ENCODE data around the gene ITPA.

The ITPA gene

DNA sequence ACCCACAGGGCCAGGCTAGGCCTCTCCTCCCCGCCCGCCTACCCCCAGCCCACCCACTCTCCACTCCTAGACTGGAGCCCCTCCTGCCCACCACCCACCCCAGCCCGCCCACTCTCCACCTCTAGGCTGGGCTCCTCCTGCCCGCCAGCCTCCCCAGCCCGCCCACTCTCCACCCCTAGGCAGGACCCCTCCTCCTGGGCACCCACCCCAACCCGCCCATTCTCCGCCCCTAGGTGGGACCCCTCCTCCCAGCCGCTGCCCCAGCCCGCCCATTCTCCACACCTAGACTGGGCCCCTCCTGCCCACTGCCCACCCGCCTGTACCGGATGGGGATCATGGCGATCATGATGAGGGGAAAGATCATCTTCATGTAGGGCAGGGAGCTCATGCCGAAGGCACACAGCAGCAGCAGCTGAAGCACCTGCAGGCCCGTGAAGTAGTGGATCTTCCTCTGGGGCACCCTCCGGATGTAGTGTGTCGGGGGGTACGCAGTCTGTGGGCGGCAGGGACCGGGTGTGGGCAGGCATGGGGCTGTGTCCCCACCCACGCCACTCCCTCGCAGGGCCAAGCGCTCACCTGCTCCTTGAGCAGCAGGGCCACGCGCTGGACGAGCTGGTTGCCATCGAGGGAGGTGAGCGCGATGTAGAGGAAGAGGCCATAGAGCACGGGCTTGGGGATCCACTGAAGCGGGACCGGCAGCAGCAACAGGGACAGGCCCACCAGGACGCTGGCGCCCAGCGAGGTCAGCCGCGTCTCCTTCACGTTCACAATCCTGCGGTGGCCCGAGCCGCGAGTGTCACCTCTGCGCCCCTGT lies 18.8 kb downstream of the ITPA start:
- no peak overlapping the region for H3K9ac ChIP-seq (ENCODE audit: insufficient read length, low read depth)
- H3K27me3 ChIP-seq (ENCODE audit: insufficient read depth, insufficient read length), result no peaks in the 10 kb centered on the region
- DNase-seq (ENCODE audit: low read depth, low spot score), result no peak
- no peaks in the 10 kb centered on the region for H3K9me3 ChIP-seq (ENCODE audit: insufficient read depth, low read length)
- H3K4me1 ChIP-seq (ENCODE audit: insufficient read depth, insufficient read length), result peaks cover 4% of the 10 kb centered on the region
- no peak overlapping the region for H3K4me3 ChIP-seq (ENCODE audit: insufficient read length, low read depth)
- TF ChIP-seq ZNF274 (IDR thresholded peaks at IDR 0.05; ENCODE audit: low read depth, low read length), result no peak
- no peak for TF ChIP-seq SUZ12 (IDR thresholded peaks at IDR 0.05; ENCODE audit: extremely low read depth, insufficient read depth, insufficient read length)
- TF ChIP-seq YY1 (IDR thresholded peaks at IDR 0.05; ENCODE audit: insufficient read depth, insufficient read length), result no peak
- peaks cover 41% of the 10 kb centered on the region for H3K36me3 ChIP-seq (ENCODE audit: insufficient read depth, insufficient read length, low read length)

DNA sequence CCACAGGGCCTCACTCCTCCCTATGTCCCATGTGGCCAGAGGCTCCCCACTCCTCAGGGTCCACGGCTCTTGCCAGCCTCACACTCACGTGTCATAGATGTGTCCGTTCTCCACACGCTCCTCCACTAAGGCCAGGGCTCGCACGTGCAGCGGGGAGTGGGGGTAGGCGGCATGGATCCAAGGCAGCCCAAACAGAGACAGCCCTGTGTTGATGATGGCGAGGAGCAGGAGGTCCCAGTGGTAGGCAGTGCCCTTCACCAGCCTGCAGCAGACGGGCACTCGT lies 19.4 kb downstream of the ITPA start:
- peaks cover 4% of the 10 kb centered on the region for H3K4me1 ChIP-seq (ENCODE audit: insufficient read depth, insufficient read length)
- no peaks in the 10 kb centered on the region for H3K9me3 ChIP-seq (ENCODE audit: insufficient read depth, low read length)
- no peak overlapping the region for H3K9ac ChIP-seq (ENCODE audit: insufficient read length, low read depth)
- DNase-seq (ENCODE audit: low read depth, low spot score), result no peak
- no peak for TF ChIP-seq ZNF274 (IDR thresholded peaks at IDR 0.05; ENCODE audit: low read depth, low read length)
- TF ChIP-seq YY1 (IDR thresholded peaks at IDR 0.05; ENCODE audit: insufficient read depth, insufficient read length), result no peak
- no peak for TF ChIP-seq SUZ12 (IDR thresholded peaks at IDR 0.05; ENCODE audit: extremely low read depth, insufficient read depth, insufficient read length)
- H3K27me3 ChIP-seq (ENCODE audit: insufficient read depth, insufficient read length), result no peaks in the 10 kb centered on the region
- H3K4me3 ChIP-seq (ENCODE audit: insufficient read length, low read depth), result no peak overlapping the region
- peaks cover 41% of the 10 kb centered on the region for H3K36me3 ChIP-seq (ENCODE audit: insufficient read depth, insufficient read length, low read length)

DNA sequence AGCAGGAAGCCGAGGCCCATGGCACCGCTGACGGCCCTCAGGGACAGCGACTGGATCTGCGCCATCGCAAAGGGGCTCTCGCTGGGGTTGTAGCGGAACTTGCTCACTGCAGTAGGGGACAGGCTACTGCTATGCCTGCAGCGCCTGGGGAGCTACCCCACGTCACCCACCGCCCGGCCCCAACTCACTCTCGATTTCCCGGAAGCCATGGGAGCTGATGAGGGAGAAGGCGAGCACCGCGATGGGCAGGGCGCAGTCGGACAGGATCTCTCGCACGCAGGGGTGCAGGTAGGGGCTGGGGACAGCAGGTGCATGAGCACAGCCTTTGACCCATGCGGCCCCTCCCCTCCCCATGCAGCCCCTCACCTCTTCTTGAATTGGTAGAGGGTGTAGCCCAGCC lies 19.9 kb downstream of the ITPA start:
- H3K4me1 ChIP-seq (ENCODE audit: insufficient read depth, insufficient read length), result peaks cover 4% of the 10 kb centered on the region
- peaks cover 38% of the 10 kb centered on the region for H3K36me3 ChIP-seq (ENCODE audit: insufficient read depth, insufficient read length, low read length)
- TF ChIP-seq SUZ12 (IDR thresholded peaks at IDR 0.05; ENCODE audit: extremely low read depth, insufficient read depth, insufficient read length) (no peak), ZNF274 (IDR thresholded peaks at IDR 0.05; ENCODE audit: low read depth, low read length) (no peak), YY1 (IDR thresholded peaks at IDR 0.05; ENCODE audit: insufficient read depth, insufficient read length) (no peak)
- no peaks in the 10 kb centered on the region for H3K9me3 ChIP-seq (ENCODE audit: insufficient read depth, low read length)
- no peak for DNase-seq (ENCODE audit: low read depth, low spot score)
- H3K4me3 ChIP-seq (ENCODE audit: insufficient read length, low read depth), result no peak overlapping the region
- no peaks in the 10 kb centered on the region for H3K27me3 ChIP-seq (ENCODE audit: insufficient read depth, insufficient read length)
- no peak overlapping the region for H3K9ac ChIP-seq (ENCODE audit: insufficient read length, low read depth)

DNA sequence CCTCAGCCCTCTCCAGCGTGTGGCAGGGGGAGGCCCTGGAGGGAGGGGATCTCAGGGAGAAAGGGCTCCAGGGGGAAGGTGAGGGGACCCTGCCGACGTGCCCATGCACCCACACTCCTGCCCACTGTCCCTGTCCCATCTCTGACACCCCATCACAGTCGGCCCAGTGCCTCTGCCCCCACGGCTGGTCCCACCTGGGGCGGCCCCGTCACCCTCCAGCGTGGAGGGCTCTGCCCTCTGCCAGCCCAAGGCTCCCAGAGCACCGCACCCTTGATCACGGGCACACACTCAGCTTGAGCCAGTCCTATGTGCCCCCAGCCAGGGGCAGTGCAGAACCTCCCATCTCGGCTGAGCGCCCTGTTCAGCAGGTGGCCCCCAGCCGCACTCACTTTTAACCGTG lies 20.5 kb downstream of the ITPA start:
- Histone ChIP-seq H3K4me1 (ENCODE audit: insufficient read depth, insufficient read length) (peaks cover 3% of the 10 kb centered on the region), H3K4me3 (ENCODE audit: insufficient read length, low read depth) (no peak overlapping the region), H3K9ac (ENCODE audit: insufficient read length, low read depth) (no peak overlapping the region), H3K36me3 (ENCODE audit: insufficient read depth, insufficient read length, low read length) (peaks cover 36% of the 10 kb centered on the region), H3K27me3 (ENCODE audit: insufficient read depth, insufficient read length) (no peaks in the 10 kb centered on the region), H3K9me3 (ENCODE audit: insufficient read depth, low read length) (no peaks in the 10 kb centered on the region)
- no peak for DNase-seq (ENCODE audit: low read depth, low spot score)
- TF ChIP-seq YY1 (IDR thresholded peaks at IDR 0.05; ENCODE audit: insufficient read depth, insufficient read length), result no peak
- TF ChIP-seq ZNF274 (IDR thresholded peaks at IDR 0.05; ENCODE audit: low read depth, low read length), result no peak
- TF ChIP-seq SUZ12 (IDR thresholded peaks at IDR 0.05; ENCODE audit: extremely low read depth, insufficient read depth, insufficient read length), result no peak

DNA sequence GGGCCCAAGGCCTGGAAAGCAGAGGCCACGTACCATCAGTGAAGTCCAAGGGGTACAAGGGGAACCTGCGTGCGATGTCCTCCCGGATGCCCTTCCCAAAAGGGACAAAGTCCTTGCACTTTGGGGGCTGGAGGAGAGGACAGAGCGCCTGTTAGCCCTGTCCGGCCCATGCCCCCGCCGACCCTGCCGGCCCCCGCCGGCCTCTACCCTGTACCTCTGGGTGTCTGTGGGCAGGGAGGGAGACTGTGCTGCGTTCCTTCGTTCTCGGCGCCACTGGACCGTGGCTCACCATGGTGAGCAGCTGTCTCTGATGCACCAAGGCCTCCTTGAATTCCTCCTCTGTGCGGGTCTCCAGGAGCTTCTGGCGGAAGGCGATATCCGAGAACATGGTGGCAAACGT lies 21.8 kb downstream of the ITPA start:
- H3K27me3 ChIP-seq (ENCODE audit: insufficient read depth, insufficient read length), result peaks cover 7% of the 10 kb centered on the region

DNA sequence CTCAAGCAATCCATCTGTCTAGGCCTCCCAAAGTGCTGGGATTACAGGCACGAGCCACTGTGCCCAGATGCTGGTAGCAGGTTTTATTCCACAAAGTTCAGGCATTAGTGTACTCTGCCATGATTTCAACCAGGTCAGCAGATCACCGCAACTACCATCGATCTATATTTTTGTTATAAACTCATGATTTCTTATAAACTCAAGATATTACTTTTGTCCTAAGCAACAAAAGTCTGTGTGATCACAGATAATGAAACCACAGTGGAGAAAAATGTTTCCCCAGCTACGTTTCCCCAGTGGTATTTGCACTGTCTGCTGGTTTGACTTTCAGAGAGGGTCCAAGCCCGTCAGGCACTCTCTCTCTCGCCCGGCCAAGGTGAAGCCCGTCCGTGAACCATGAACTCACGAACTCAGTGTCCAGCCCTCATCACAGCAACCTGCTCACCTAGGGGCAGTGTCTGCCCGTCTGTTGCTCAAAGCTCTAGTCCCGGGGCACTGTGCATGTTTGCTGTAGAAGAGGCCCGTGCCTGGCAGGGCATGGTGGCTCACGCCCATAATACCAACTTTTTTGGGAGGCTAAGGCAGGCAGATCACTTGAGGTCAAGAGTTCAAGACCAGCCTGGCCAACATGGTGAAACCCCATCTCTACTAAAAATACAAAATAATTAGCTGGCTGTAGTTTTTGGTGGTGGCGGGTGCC lies 22.7 kb downstream of the ITPA start:
- TF ChIP-seq ZNF274 (IDR thresholded peaks at IDR 0.05; ENCODE audit: low read depth, low read length), result no peak
- no peak for TF ChIP-seq YY1 (IDR thresholded peaks at IDR 0.05; ENCODE audit: insufficient read depth, insufficient read length)
- no peak for TF ChIP-seq SUZ12 (IDR thresholded peaks at IDR 0.05; ENCODE audit: extremely low read depth, insufficient read depth, insufficient read length)

More for the DNA sequence above, 21.8 kb downstream of the ITPA start:
- Histone ChIP-seq H3K9ac (ENCODE audit: insufficient read length, low read depth) (no peak overlapping the region), H3K4me3 (ENCODE audit: insufficient read length, low read depth) (no peak overlapping the region), H3K36me3 (ENCODE audit: insufficient read depth, insufficient read length, low read length) (peaks cover 31% of the 10 kb centered on the region), H3K9me3 (ENCODE audit: insufficient read depth, low read length) (no peaks in the 10 kb centered on the region), H3K4me1 (ENCODE audit: insufficient read depth, insufficient read length) (peaks cover 2% of the 10 kb centered on the region)
- DNase-seq (ENCODE audit: low read depth, low spot score), result no peak
- TF ChIP-seq YY1 (IDR thresholded peaks at IDR 0.05; ENCODE audit: insufficient read depth, insufficient read length), result no peak
- TF ChIP-seq SUZ12 (IDR thresholded peaks at IDR 0.05; ENCODE audit: extremely low read depth, insufficient read depth, insufficient read length), result no peak
- no peak for TF ChIP-seq ZNF274 (IDR thresholded peaks at IDR 0.05; ENCODE audit: low read depth, low read length)

More for the DNA sequence above, 22.7 kb downstream of the ITPA start:
- Histone ChIP-seq H3K4me3 (ENCODE audit: insufficient read length, low read depth) (no peak overlapping the region), H3K9me3 (ENCODE audit: insufficient read depth, low read length) (no peaks in the 10 kb centered on the region), H3K9ac (ENCODE audit: insufficient read length, low read depth) (no peak overlapping the region), H3K27me3 (ENCODE audit: insufficient read depth, insufficient read length) (peaks cover 15% of the 10 kb centered on the region), H3K36me3 (ENCODE audit: insufficient read depth, insufficient read length, low read length) (peaks cover 26% of the 10 kb centered on the region), H3K4me1 (ENCODE audit: insufficient read depth, insufficient read length) (peaks cover 2% of the 10 kb centered on the region)
- DNase-seq (ENCODE audit: low read depth, low spot score), result no peak
